WERI-Rb-1 (cell line): ENCODE measurements around the gene DIAPH2.

ENCODE experiments used
- DNase-seq: peaks from one replicate; pipeline ENCODE4 v3.0.0-alpha.2; 2020
- H3K27ac ChIP-seq: fragments of 250-450 bp; sonication (Bioruptor Pico); 2 replicates; pipeline ENCODE4 v1.5.1; 2020; ENCODE audit warnings: mild to moderate bottlenecking, moderate library complexity
- H3K27me3 ChIP-seq: fragments of 250-450 bp; sonication (Bioruptor Pico); 2 replicates; pipeline ENCODE4 v1.5.1; 2021; ENCODE audit warnings: mild to moderate bottlenecking, low read depth, moderate library complexity; ENCODE audit not compliant: insufficient read depth, severe bottlenecking
- H3K36me3 ChIP-seq: fragments of 250-450 bp; sonication (Bioruptor Pico); 2 replicates; pipeline ENCODE4 v1.5.1; 2020; ENCODE audit warnings: mild to moderate bottlenecking, moderate library complexity
- H3K4me3 ChIP-seq: 2 replicates; pipeline ENCODE4 v1.5.1; 2011; ENCODE audit warnings: low read depth, mild to moderate bottlenecking, control low read depth, low read length
- H3K9me3 ChIP-seq: fragments of 250-450 bp; sonication (Bioruptor Pico); 2 replicates; pipeline ENCODE4 v1.5.1; 2021; ENCODE audit warnings: mild to moderate bottlenecking, moderate library complexity; ENCODE audit not compliant: severe bottlenecking
- TF ChIP-seq, protein P1 (sequence below): IDR thresholded peaks from 2 replicates; pipeline ENCODE4 v1.5.1; 2011; ENCODE audit warnings: low read depth, mild to moderate bottlenecking, control low read depth, inconsistent platforms, low read length

DIAPH2 gene

DNA sequence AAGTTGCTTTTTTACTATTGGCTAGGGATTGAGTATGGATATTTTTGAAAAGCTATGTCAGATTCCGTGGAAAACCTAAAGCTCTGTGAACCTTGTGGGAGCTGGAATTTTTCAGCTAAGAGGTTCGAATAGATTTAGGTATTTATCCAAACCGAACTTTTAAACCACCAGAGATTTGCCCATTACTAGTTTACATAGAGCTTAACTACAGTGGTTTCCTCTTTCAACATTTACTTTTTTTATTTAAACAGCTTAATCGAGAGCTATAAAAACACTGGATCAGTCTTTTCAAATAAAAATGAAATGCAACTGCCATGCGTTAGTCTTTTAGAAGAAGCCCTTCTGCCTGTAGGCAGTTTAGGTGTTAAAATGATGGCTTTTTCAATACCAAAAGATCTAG is 576.0 kb downstream of the DIAPH2 start:
- Histone ChIP-seq H3K36me3 (no peaks in the 10 kb centered on the region), H3K9me3 (no peaks in the 10 kb centered on the region), H3K27ac (no peak overlapping the region), H3K27me3 (peaks cover 7% of the 10 kb centered on the region), H3K4me3 (no peak overlapping the region)
- DNase-seq = no peak
- TF ChIP-seq, protein P1, sequence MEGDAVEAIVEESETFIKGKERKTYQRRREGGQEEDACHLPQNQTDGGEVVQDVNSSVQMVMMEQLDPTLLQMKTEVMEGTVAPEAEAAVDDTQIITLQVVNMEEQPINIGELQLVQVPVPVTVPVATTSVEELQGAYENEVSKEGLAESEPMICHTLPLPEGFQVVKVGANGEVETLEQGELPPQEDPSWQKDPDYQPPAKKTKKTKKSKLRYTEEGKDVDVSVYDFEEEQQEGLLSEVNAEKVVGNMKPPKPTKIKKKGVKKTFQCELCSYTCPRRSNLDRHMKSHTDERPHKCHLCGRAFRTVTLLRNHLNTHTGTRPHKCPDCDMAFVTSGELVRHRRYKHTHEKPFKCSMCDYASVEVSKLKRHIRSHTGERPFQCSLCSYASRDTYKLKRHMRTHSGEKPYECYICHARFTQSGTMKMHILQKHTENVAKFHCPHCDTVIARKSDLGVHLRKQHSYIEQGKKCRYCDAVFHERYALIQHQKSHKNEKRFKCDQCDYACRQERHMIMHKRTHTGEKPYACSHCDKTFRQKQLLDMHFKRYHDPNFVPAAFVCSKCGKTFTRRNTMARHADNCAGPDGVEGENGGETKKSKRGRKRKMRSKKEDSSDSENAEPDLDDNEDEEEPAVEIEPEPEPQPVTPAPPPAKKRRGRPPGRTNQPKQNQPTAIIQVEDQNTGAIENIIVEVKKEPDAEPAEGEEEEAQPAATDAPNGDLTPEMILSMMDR = no peak

DNA sequence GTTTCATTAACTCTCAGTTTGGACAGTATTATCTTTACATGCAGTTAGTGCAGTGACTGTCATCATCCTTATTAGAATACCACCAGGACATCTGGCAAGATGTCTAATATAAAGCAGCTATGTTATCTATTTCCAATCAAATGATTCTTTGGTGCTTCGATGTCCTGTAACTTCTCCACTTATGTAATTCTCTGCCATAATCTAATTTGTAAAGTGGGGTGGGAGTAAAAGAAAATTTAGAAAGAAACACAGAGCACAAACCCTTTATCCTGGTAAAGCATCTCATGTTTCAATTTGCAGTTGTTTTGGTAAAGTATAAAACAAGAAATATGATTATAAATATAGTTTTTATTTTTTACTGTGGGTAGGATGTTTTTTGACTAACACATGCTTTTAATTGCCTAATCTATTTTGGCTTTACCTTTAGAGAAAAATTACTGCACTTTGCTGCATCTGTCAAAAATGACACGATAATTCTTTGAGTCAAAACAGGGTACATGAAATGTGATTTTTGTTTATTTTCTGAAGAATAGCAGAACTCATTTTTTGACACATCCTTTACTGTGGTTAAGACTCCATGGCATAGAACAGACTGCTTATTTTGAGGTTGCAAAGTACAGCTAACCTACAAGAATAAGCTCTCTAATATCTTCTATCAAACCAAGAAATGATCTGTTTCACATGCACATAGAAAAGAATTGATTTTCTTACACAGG is 581.9 kb downstream of the DIAPH2 start:
- no peak for DNase-seq
- TF ChIP-seq, protein P1 = no peak
- Histone ChIP-seq H3K9me3 (no peaks in the 10 kb centered on the region), H3K27me3 (no peaks in the 10 kb centered on the region), H3K36me3 (no peaks in the 10 kb centered on the region), H3K4me3 (no peak overlapping the region), H3K27ac (no peak overlapping the region)

DNA sequence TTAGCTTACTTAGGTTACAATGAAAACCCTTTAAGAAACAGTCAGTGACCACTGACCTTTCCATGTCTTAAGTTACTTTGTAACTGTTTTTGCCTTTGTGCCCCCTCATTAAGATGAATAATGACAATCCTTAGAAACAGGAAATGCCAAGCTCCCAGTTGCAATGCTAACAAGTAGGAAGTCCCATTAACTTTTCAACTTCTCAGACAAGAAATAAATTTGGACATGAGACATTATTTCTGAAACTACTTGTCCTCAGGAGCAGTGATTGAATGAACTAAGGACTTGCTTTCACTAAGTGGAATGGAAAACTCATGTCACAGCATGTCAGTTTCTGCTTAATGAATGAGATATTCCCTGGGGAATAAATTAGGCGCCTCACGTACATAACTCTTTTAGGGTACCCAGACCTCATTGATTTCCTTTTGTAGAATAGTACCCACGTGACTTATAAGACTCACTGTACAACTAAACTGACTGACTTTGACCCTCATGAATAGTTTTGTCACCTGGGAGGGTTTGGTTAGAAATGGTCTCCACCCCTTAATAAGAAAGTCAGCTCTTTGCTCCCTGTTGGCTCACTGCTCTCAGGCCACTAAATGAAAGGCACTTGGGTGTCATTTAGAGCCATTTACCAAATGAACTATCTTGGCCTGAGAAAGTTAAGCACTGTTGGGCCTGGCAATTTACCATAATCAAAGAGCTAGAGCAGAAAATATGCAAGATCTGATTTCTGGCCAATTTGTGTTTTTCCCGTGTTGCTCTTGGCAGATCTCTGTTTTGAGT is 582.9 kb downstream of the DIAPH2 start:
- no peak overlapping the region for H3K4me3 ChIP-seq
- no peaks in the 10 kb centered on the region for H3K36me3 ChIP-seq
- no peak for DNase-seq
- H3K27ac ChIP-seq = no peak overlapping the region
- H3K9me3 ChIP-seq = no peaks in the 10 kb centered on the region
- no peaks in the 10 kb centered on the region for H3K27me3 ChIP-seq
- TF ChIP-seq, protein P1 = no peak

DNA sequence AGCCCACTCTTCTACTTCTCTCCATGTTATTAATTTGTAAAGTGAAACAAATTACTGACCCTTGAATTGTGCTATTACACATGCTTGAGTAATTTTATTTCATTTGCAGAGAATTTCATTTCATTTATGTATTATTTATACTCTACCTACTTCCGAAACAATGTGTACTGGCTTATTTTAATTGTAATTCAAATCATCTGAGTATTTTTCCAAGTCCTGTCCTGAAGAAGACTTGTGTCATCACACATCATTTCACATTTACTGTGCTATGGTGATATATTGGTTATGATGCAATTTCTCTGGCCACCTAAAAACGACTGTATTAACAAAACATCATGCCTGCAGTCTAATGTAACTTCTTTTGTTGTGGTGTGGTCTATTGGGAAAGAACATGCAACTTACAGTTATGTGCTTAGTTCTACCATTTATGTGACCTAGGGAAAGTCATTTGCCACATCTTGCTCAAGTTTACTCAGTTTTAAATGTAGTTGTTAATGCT is 583.6 kb downstream of the DIAPH2 start:
- H3K4me3 ChIP-seq = no peak overlapping the region
- H3K27me3 ChIP-seq = peaks cover 2% of the 10 kb centered on the region
- no peaks in the 10 kb centered on the region for H3K9me3 ChIP-seq
- no peak for DNase-seq
- TF ChIP-seq, protein P1 = no peak
- H3K27ac ChIP-seq = no peak overlapping the region
- no peaks in the 10 kb centered on the region for H3K36me3 ChIP-seq

DNA sequence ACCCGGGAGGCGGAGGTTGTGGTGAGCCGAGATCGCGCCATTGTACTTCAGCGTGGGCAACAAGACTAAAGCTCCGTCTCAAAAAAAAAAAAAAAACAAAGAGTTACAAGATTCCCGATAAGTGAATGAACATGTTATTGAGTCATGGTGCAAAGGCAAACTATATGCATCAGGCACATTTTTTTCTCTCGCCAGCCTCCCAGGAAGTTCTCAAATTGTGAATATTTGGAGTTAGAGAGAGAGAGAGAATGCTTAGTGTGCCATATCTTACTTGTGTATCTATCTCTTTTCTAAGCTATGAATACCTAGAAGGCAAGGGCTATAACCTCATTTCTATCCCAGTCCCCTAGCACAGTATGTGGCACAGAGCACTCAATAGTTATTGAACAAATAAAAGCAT is 599.9 kb downstream of the DIAPH2 start:
- no peak overlapping the region for H3K27ac ChIP-seq
- no peaks in the 10 kb centered on the region for H3K36me3 ChIP-seq
- H3K27me3 ChIP-seq = no peaks in the 10 kb centered on the region
- no peak overlapping the region for H3K4me3 ChIP-seq
- no peak for DNase-seq
- H3K9me3 ChIP-seq = no peaks in the 10 kb centered on the region
- TF ChIP-seq, protein P1 = no peak
